K562 (cell line): ENCODE results near the gene PLXNA2. TPM values are rescaled to one million over a fixed set of nuclear protein-coding genes. Genes with fewer than 3 reads are reported as not detected.

Source experiments
- CBFA2T3 ChIP-seq: fragments of 450-650 bp; IDR thresholded peaks from 2 replicates; pipeline ENCODE4 v1.6.1; 2017
- CBX1 ChIP-seq: sonication (generic); IDR thresholded peaks from 2 replicates; pipeline ENCODE4 v1.6.1; 2016; ENCODE audit warnings: antibody characterized with exemption, low read depth, mild to moderate bottlenecking
- ERF ChIP-seq: fragments of 450-650 bp; formaldehyde crosslinking; IDR thresholded peaks from 2 replicates; pipeline ENCODE4 v1.4.0; 2020; ENCODE audit warnings: mild to moderate bottlenecking, mixed read lengths
- FOXM1 ChIP-seq, 2 experiments: fragments of 450-650 bp in 1 of 2; sonication (generic) in 1 of 2; formaldehyde crosslinking in 1 of 2; IDR thresholded peaks; 2 replicates each; pipeline versions ENCODE4 v1.6.1 to v1.9.0; 2017 to 2022; ENCODE audit warnings: low read depth in 2 of 2, mild to moderate bottlenecking in 2 of 2, missing genetic modification reagents in 1 of 2, moderate library complexity in 1 of 2
- HNRNPUL1 ChIP-seq: fragments of 200-400 bp; formaldehyde crosslinking; IDR thresholded peaks from 2 replicates; pipeline ENCODE4 v1.6.1; 2017; ENCODE audit warnings: low read length
- JUND ChIP-seq, 2 experiments: IDR thresholded peaks; 2 replicates in 1 of 2; 3 replicates in 1 of 2; pipeline ENCODE4 v1.6.1; 2011; ENCODE audit warnings: borderline replicate concordance in 2 of 2, low read depth in 2 of 2, low read length in 2 of 2, improper control_type of control experiment in 1 of 2, missing biosample characterization in 1 of 2, missing genetic modification characterization in 1 of 2, missing genetic modification reagents in 1 of 2
- KDM2B ChIP-seq: fragments of 250-450 bp; sonication (Bioruptor Pico); IDR thresholded peaks from 2 replicates; pipeline ENCODE4 v1.8.0; 2021; ENCODE audit warnings: mild to moderate bottlenecking, moderate library complexity
- MEIS2 ChIP-seq: fragments of 450-650 bp; IDR thresholded peaks from 2 replicates; pipeline ENCODE4 v1.6.1; 2014; ENCODE audit warnings: mild to moderate bottlenecking; ENCODE audit not compliant: partially characterized antibody
- SMARCE1 ChIP-seq: fragments of 450-650 bp; IDR thresholded peaks from 2 replicates; pipeline ENCODE4 v1.7.1; 2016; ENCODE audit warnings: mild to moderate bottlenecking
- TCF3 ChIP-seq: sonication (generic); formaldehyde crosslinking; IDR thresholded peaks from 2 replicates; pipeline ENCODE4 v1.4.0; 2020; ENCODE audit warnings: mild to moderate bottlenecking, missing genetic modification reagents
- ZC3H8 ChIP-seq: fragments of 450-650 bp; IDR thresholded peaks from 2 replicates; pipeline ENCODE4 v1.6.1; 2017
- ZNF444 ChIP-seq: fragments of 250-450 bp; sonication (Bioruptor Pico); IDR thresholded peaks from 2 replicates; pipeline ENCODE4 v1.4.0; 2020; ENCODE audit warnings: mild to moderate bottlenecking, moderate library complexity
- ZNF561 ChIP-seq: fragments of 450-650 bp; formaldehyde crosslinking; conservative IDR thresholded peaks from 2 replicates; pipeline ENCODE4 v1.4.0; 2020; ENCODE audit warnings: mild to moderate bottlenecking, moderate library complexity
- polyA plus RNA-seq, 8 experiments: library from polyadenylated mRNA; depleted of rRNA in 4 of 8; stranded (reverse) in 5 of 8; unstranded in 3 of 8; fragments of >200 nt; fragmentation: Nextera tagmentation in 2 of 8; fragmentation: Illumina TruSeq in 1 of 8; extraction: Ambion mirVana in 2 of 8; extraction: Trizol in 1 of 8; gene quantifications; 2 replicates each; pipeline versions ENCODE4 v1.2.1 to v1.2.3, GENCODE V29; 2011 to 2014; ENCODE audit warnings: inconsistent platforms in 1 of 8, missing spikeins in 1 of 8
- total RNA-seq, 7 experiments: library from RNA; depleted of rRNA in 6 of 7; stranded (reverse); fragments of >200 nt in 6 of 7; fragmentation: Illumina TruSeq in 2 of 7; extraction: Trizol in 2 of 7; gene quantifications; 2 replicates each; pipeline versions ENCODE4 v1.2.1 to v1.2.3, GENCODE V29; 2011 to 2021; ENCODE audit warnings: low replicate concordance in 1 of 7
- TF ChIP-seq, protein P1 (sequence below): sonication (generic); formaldehyde crosslinking; IDR thresholded peaks from 2 replicates; pipeline ENCODE4 v1.8.0; 2022; ENCODE audit warnings: mild to moderate bottlenecking, low read depth, missing genetic modification reagents
- TF ChIP-seq, protein P2 (sequence below): fragments of 200-800 bp; sonication (Bioruptor generic); IDR thresholded peaks from 2 replicates; pipeline ENCODE4 v1.6.1; 2017; ENCODE audit warnings: missing genetic modification characterization, missing compliant biosample characterization
- TF ChIP-seq, protein P3 (sequence below): fragments of 450-650 bp; IDR thresholded peaks from 2 replicates; pipeline ENCODE4 v1.6.1; 2016; ENCODE audit warnings: low read depth

PLXNA2 gene
- total and polyA plus RNA-seq, 9 of the 15 experiments (the other 6 are each of a cell fraction or from before 2014, with no cell fraction given): 0.01 to 1.3 (median 0.32) TPM

DNA sequence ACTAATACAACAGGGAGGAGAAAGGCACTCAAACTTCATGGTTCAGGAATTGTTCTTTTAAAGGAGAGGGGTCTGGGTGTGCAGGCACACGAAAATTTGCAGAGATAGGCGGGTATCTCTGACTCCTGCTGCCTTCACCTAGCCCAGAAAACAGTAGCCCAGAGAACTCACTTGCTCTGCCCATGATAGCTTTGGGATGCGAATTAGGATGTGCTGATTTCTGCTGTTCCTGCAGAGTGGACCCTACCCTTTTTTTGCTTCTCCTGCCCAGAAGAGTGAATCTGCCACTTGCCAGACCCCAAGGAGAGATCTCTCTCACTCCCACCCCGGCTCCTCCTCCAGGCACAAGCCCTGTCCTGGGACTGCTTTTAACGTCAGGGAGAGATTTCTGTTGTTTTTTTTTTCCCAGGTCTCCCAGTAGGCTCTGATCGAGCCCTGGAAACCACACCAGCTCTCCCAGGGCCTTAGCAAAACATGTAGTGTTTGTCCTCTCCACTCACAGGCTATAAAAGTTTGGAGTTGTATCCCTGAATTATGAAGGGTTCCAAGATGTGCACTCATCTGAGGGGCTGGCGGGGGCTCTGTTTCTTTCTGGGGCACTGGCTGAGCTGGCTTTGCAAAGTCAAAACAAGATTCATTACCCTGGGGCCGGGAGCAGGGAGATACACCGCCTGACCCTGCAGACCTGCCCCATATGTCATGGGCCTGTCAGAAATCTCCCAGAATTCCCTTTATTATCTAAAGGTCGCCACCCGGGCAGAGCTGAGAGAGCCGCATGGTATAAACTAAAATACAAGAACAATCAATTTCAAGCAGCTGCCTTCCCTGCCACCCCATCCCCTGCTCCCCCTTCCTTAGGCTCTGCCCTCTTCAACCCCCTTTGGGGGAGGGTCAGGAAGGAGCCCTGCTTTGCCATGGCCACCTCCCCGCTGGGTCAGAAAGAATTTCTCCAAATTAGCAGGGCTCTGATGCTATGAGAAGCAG is 17.9 kb downstream of the PLXNA2 start (continued):
- TF ChIP-seq FOXM1 (IDR thresholded peaks at IDR 0.05; ENCODE audit: low read depth) (no peak), FOXM1 (CRISPR knock-in tag; IDR thresholded peaks at IDR 0.05; ENCODE audit: low read depth) (no peak), KDM2B (CRISPR knock-in tag) (0 out of 2 replicates have a peak, but pooled peaks have one; percentile 32), HNRNPUL1 (no peak), ZNF444 (CRISPR knock-in tag) (peak; percentile 57; the same call in 1 of the 2 replicates), CBFA2T3 (peak; percentile 71), JUND (IDR thresholded peaks at IDR 0.05; ENCODE audit: borderline replicate concordance, low read depth, low read length) (no peak), JUND (tag; IDR thresholded peaks at IDR 0.05; ENCODE audit: borderline replicate concordance, low read depth, low read length) (peak; percentile 5; the same call in 1 of the 3 replicates), ZC3H8 (no peak), MEIS2 (peak; percentile 93), SMARCE1 (no peak), ZNF561 (CRISPR knock-in tag) (no peak), ERF (no peak), TCF3 (peak; percentile 61), CBX1 (no peak)
- TF ChIP-seq, protein P1, sequence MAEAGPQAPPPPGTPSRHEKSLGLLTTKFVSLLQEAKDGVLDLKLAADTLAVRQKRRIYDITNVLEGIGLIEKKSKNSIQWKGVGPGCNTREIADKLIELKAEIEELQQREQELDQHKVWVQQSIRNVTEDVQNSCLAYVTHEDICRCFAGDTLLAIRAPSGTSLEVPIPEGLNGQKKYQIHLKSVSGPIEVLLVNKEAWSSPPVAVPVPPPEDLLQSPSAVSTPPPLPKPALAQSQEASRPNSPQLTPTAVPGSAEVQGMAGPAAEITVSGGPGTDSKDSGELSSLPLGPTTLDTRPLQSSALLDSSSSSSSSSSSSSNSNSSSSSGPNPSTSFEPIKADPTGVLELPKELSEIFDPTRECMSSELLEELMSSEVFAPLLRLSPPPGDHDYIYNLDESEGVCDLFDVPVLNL (CRISPR knock-in tag): no peak
- TF ChIP-seq, protein P2, sequence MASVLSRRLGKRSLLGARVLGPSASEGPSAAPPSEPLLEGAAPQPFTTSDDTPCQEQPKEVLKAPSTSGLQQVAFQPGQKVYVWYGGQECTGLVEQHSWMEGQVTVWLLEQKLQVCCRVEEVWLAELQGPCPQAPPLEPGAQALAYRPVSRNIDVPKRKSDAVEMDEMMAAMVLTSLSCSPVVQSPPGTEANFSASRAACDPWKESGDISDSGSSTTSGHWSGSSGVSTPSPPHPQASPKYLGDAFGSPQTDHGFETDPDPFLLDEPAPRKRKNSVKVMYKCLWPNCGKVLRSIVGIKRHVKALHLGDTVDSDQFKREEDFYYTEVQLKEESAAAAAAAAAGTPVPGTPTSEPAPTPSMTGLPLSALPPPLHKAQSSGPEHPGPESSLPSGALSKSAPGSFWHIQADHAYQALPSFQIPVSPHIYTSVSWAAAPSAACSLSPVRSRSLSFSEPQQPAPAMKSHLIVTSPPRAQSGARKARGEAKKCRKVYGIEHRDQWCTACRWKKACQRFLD: peak; percentile 83; the same call in 1 of the 2 replicates
- TF ChIP-seq, protein P3, sequence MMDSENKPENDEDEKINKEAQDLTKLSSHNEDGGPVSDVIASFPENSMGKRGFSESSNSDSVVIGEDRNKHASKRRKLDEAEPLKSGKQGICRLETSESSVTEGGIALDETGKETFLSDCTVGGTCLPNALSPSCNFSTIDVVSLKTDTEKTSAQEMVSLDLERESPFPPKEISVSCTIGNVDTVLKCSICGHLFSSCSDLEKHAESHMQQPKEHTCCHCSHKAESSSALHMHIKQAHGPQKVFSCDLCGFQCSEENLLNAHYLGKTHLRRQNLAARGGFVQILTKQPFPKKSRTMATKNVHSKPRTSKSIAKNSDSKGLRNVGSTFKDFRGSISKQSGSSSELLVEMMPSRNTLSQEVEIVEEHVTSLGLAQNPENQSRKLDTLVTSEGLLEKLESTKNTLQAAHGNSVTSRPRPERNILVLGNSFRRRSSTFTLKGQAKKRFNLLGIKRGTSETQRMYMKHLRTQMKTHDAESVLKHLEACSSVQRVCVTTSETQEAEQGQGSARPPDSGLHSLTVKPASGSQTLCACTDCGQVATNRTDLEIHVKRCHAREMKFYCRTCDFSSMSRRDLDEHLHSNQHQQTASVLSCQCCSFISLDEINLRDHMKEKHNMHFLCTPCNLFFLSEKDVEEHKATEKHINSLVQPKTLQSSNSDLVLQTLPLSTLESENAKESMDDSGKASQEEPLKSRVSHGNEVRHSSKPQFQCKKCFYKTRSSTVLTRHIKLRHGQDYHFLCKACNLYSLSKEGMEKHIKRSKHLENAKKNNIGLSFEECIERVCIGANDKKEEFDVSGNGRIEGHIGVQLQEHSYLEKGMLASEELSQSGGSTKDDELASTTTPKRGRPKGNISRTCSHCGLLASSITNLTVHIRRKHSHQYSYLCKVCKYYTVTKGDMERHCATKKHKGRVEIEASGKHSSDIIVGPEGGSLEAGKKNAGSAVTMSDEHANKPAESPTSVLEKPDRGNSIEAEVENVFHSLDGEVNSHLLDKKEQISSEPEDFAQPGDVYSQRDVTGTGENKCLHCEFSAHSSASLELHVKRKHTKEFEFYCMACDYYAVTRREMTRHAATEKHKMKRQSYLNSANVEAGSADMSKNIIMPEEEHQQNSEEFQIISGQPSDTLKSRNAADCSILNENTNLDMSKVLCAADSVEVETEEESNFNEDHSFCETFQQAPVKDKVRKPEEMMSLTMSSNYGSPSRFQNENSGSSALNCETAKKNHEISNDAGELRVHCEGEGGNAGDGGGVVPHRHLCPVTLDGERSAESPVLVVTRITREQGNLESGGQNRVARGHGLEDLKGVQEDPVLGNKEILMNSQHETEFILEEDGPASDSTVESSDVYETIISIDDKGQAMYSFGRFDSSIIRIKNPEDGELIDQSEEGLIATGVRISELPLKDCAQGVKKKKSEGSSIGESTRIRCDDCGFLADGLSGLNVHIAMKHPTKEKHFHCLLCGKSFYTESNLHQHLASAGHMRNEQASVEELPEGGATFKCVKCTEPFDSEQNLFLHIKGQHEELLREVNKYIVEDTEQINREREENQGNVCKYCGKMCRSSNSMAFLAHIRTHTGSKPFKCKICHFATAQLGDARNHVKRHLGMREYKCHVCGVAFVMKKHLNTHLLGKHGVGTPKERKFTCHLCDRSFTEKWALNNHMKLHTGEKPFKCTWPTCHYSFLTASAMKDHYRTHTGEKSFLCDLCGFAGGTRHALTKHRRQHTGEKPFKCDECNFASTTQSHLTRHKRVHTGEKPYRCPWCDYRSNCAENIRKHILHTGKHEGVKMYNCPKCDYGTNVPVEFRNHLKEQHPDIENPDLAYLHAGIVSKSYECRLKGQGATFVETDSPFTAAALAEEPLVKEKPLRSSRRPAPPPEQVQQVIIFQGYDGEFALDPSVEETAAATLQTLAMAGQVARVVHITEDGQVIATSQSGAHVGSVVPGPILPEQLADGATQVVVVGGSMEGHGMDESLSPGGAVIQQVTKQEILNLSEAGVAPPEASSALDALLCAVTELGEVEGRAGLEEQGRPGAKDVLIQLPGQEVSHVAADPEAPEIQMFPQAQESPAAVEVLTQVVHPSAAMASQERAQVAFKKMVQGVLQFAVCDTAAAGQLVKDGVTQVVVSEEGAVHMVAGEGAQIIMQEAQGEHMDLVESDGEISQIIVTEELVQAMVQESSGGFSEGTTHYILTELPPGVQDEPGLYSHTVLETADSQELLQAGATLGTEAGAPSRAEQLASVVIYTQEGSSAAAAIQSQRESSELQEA: no peak
